ENCODE measurements around the gene FGF6.
"Not testable (repeated sequence)": the region's sequence is repeated elsewhere in the genome, so short reads cannot be mapped to it uniquely, and the experiment has no call there.

Gene FGF6

GRCh38 chr12:4417455-4417854 is 28.2 kb downstream of the FGF6 start:
- no peak for DNase-seq

GRCh38 chr12:4416276-4416675 is 29.3 kb downstream of the FGF6 start:
- no peak for DNase-seq

GRCh38 chr12:4412465-4412864 is 33.1 kb downstream of the FGF6 start:
- DNase-seq = no peak

- no peak for DNase-seq
Observed at GRCh38 chr12:4412056-4412455, 33.6 kb downstream of the FGF6 start.

GRCh38 chr12:4407136-4407535 is 38.5 kb downstream of the FGF6 start:
- no peak for DNase-seq

GRCh38 chr12:4404877-4405637 is 40.6 kb downstream of the FGF6 start:
- DNase-seq = not testable (repeated sequence)

- DNase-seq = no peak
Observed at GRCh38 chr12:4402996-4403395, 42.6 kb downstream of the FGF6 start.

GRCh38 chr12:4401117-4401516 is 44.5 kb downstream of the FGF6 start:
- no peak for DNase-seq

- no peak for DNase-seq
Observed at GRCh38 chr12:4395818-4396217, 49.8 kb downstream of the FGF6 start.

- no peak for DNase-seq
Observed at GRCh38 chr12:4393211-4393610, 52.4 kb downstream of the FGF6 start.

GRCh38 chr12:4392223-4392742 is 53.3 kb downstream of the FGF6 start:
- no peak for DNase-seq

- DNase-seq = no peak
Observed at GRCh38 chr12:4388662-4389061, 57.0 kb downstream of the FGF6 start.

GRCh38 chr12:4388032-4388431 is 57.6 kb downstream of the FGF6 start:
- no peak for DNase-seq

GRCh38 chr12:4387607-4388006 is 58.0 kb downstream of the FGF6 start:
- DNase-seq = no peak

- no peak for DNase-seq
Observed at GRCh38 chr12:4386801-4387200, 58.8 kb downstream of the FGF6 start.

Measured in NCI-H1694 (cell line).